ENCODE measurements around the gene HOXD9.

Gene HOXD9

GRCh38 chr2:176087330-176088047, 35.0 kb upstream of the HOXD9 start:
- no peak overlapping the region for H3K27ac ChIP-seq (ENCODE audit: low read depth, low read length)
- H3K9ac ChIP-seq (ENCODE audit: low read length) = no peak overlapping the region
- H3K36me3 ChIP-seq (ENCODE audit: control insufficient read depth, insufficient read depth, low read length) = no peaks in the 10 kb centered on the region
- H3K4me3 ChIP-seq (ENCODE audit: low read depth, low read length) = peak overlapping the region; percentile 54
- peaks cover 41% of the 10 kb centered on the region for H3K4me1 ChIP-seq (ENCODE audit: control insufficient read depth, insufficient read depth, low read length)
- H3K27me3 ChIP-seq (ENCODE audit: control insufficient read depth, insufficient read depth, low read length) = peaks cover 100% of the 10 kb centered on the region
- H3K9me3 ChIP-seq (ENCODE audit: control insufficient read depth, insufficient read depth, low read depth, low read length) = no peaks in the 10 kb centered on the region

GRCh38 chr2:176088048-176088936, 34.2 kb upstream of the HOXD9 start:
- H3K27me3 ChIP-seq (ENCODE audit: control insufficient read depth, insufficient read depth, low read length) = peaks cover 100% of the 10 kb centered on the region
- no peaks in the 10 kb centered on the region for H3K9me3 ChIP-seq (ENCODE audit: control insufficient read depth, insufficient read depth, low read depth, low read length)
- no peaks in the 10 kb centered on the region for H3K36me3 ChIP-seq (ENCODE audit: control insufficient read depth, insufficient read depth, low read length)
- H3K27ac ChIP-seq (ENCODE audit: low read depth, low read length) = no peak overlapping the region
- peak overlapping the region; percentile 54 for H3K4me3 ChIP-seq (ENCODE audit: low read depth, low read length)
- peak overlapping the region; percentile 22 for H3K9ac ChIP-seq (ENCODE audit: low read length)
- H3K4me1 ChIP-seq (ENCODE audit: control insufficient read depth, insufficient read depth, low read length) = peaks cover 36% of the 10 kb centered on the region

GRCh38 chr2:176088937-176089842, 33.3 kb upstream of the HOXD9 start:
- no peak overlapping the region for H3K27ac ChIP-seq (ENCODE audit: low read depth, low read length)
- H3K9ac ChIP-seq (ENCODE audit: low read length) = no peak overlapping the region
- H3K4me3 ChIP-seq (ENCODE audit: low read depth, low read length) = no peak overlapping the region; the same call in 1 of the 2 replicates
- peaks cover 100% of the 10 kb centered on the region for H3K27me3 ChIP-seq (ENCODE audit: control insufficient read depth, insufficient read depth, low read length)
- H3K4me1 ChIP-seq (ENCODE audit: control insufficient read depth, insufficient read depth, low read length) = peaks cover 35% of the 10 kb centered on the region
- H3K9me3 ChIP-seq (ENCODE audit: control insufficient read depth, insufficient read depth, low read depth, low read length) = no peaks in the 10 kb centered on the region
- H3K36me3 ChIP-seq (ENCODE audit: control insufficient read depth, insufficient read depth, low read length) = no peaks in the 10 kb centered on the region

GRCh38 chr2:176089843-176090395, 32.6 kb upstream of the HOXD9 start:
- H3K36me3 ChIP-seq (ENCODE audit: control insufficient read depth, insufficient read depth, low read length) = no peaks in the 10 kb centered on the region
- peaks cover 31% of the 10 kb centered on the region for H3K4me1 ChIP-seq (ENCODE audit: control insufficient read depth, insufficient read depth, low read length)
- H3K9me3 ChIP-seq (ENCODE audit: control insufficient read depth, insufficient read depth, low read depth, low read length) = no peaks in the 10 kb centered on the region
- H3K9ac ChIP-seq (ENCODE audit: low read length) = no peak overlapping the region
- H3K4me3 ChIP-seq (ENCODE audit: low read depth, low read length) = no peak overlapping the region
- H3K27me3 ChIP-seq (ENCODE audit: control insufficient read depth, insufficient read depth, low read length) = peaks cover 100% of the 10 kb centered on the region
- no peak overlapping the region for H3K27ac ChIP-seq (ENCODE audit: low read depth, low read length)

DNA sequence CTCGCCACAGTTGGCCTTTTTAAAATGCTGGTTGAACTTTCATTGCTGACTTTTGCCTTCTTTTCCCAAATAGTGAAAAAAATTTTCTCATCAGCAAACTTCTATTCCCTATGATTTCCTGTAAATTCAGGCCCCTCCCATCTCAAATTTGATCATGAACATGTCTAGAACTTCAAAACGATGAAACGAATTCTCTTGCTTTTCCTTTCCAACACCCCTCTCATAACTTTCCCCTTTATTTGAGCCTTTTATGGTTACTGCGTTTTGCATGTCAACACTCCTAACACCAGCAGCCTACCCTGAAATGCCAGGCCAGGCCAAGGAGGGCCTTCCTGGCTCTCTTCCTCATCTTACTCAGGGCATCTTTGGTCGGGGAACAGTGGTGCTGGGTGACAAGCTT, 31.7 kb upstream of the HOXD9 start:
- no peaks in the 10 kb centered on the region for H3K9me3 ChIP-seq (ENCODE audit: control insufficient read depth, insufficient read depth, low read depth, low read length)
- H3K27ac ChIP-seq (ENCODE audit: low read depth, low read length) = no peak overlapping the region
- no peak overlapping the region for H3K4me3 ChIP-seq (ENCODE audit: low read depth, low read length)
- no peak overlapping the region for H3K9ac ChIP-seq (ENCODE audit: low read length)
- H3K27me3 ChIP-seq (ENCODE audit: control insufficient read depth, insufficient read depth, low read length) = peaks cover 100% of the 10 kb centered on the region
- H3K36me3 ChIP-seq (ENCODE audit: control insufficient read depth, insufficient read depth, low read length) = no peaks in the 10 kb centered on the region
- H3K4me1 ChIP-seq (ENCODE audit: control insufficient read depth, insufficient read depth, low read length) = peaks cover 25% of the 10 kb centered on the region

- Histone ChIP-seq H3K4me1 (ENCODE audit: control insufficient read depth, insufficient read depth, low read length) (peaks cover 27% of the 10 kb centered on the region), H3K9me3 (ENCODE audit: control insufficient read depth, insufficient read depth, low read depth, low read length) (no peaks in the 10 kb centered on the region), H3K27ac (ENCODE audit: low read depth, low read length) (no peak overlapping the region), H3K4me3 (ENCODE audit: low read depth, low read length) (peak overlapping the region; percentile 42), H3K27me3 (ENCODE audit: control insufficient read depth, insufficient read depth, low read length) (peaks cover 100% of the 10 kb centered on the region), H3K36me3 (ENCODE audit: control insufficient read depth, insufficient read depth, low read length) (no peaks in the 10 kb centered on the region), H3K9ac (ENCODE audit: low read length) (no peak overlapping the region)
These were observed 30.9 kb upstream of the HOXD9 start for GRCh38 chr2:176091329-176092258.

- no peaks in the 10 kb centered on the region for H3K36me3 ChIP-seq (ENCODE audit: control insufficient read depth, insufficient read depth, low read length)
- no peak within 1 kb of the TSS for H3K9ac ChIP-seq (ENCODE audit: low read length)
- H3K4me3 ChIP-seq (ENCODE audit: low read depth, low read length) = peak within 1 kb of the TSS; percentile 48
- H3K9me3 ChIP-seq (ENCODE audit: control insufficient read depth, insufficient read depth, low read depth, low read length) = no peaks in the 10 kb centered on the region
- peaks cover 100% of the 10 kb centered on the region for H3K27me3 ChIP-seq (ENCODE audit: control insufficient read depth, insufficient read depth, low read length)
- no peak within 1 kb of the TSS for H3K27ac ChIP-seq (ENCODE audit: low read depth, low read length)
- H3K4me1 ChIP-seq (ENCODE audit: control insufficient read depth, insufficient read depth, low read length) = peaks cover 30% of the 10 kb centered on the region
These were observed 30.0 kb upstream of the HOXD9 start, which contains the start of gene HOXD13 for GRCh38 chr2:176092270-176093144. HOXD13 (plus strand) TSS chr2:176092721; CDS start chr2:176092891, 170 bp downstream.

- no peaks in the 10 kb centered on the region for H3K9me3 ChIP-seq (ENCODE audit: control insufficient read depth, insufficient read depth, low read depth, low read length)
- H3K27ac ChIP-seq (ENCODE audit: low read depth, low read length) = no peak overlapping the region
- H3K27me3 ChIP-seq (ENCODE audit: control insufficient read depth, insufficient read depth, low read length) = peaks cover 100% of the 10 kb centered on the region
- peaks cover 35% of the 10 kb centered on the region for H3K4me1 ChIP-seq (ENCODE audit: control insufficient read depth, insufficient read depth, low read length)
- H3K9ac ChIP-seq (ENCODE audit: low read length) = no peak overlapping the region
- H3K36me3 ChIP-seq (ENCODE audit: control insufficient read depth, insufficient read depth, low read length) = no peaks in the 10 kb centered on the region
- peak overlapping the region; percentile 48 for H3K4me3 ChIP-seq (ENCODE audit: low read depth, low read length)
These were observed 29.2 kb upstream of the HOXD9 start for GRCh38 chr2:176093145-176093897.

- no peaks in the 10 kb centered on the region for H3K9me3 ChIP-seq (ENCODE audit: control insufficient read depth, insufficient read depth, low read depth, low read length)
- H3K9ac ChIP-seq (ENCODE audit: low read length) = no peak overlapping the region
- no peaks in the 10 kb centered on the region for H3K36me3 ChIP-seq (ENCODE audit: control insufficient read depth, insufficient read depth, low read length)
- H3K27ac ChIP-seq (ENCODE audit: low read depth, low read length) = no peak overlapping the region
- peak overlapping the region; percentile 48 for H3K4me3 ChIP-seq (ENCODE audit: low read depth, low read length)
- peaks cover 36% of the 10 kb centered on the region for H3K4me1 ChIP-seq (ENCODE audit: control insufficient read depth, insufficient read depth, low read length)
- peaks cover 100% of the 10 kb centered on the region for H3K27me3 ChIP-seq (ENCODE audit: control insufficient read depth, insufficient read depth, low read length)
These were observed 28.6 kb upstream of the HOXD9 start for GRCh38 chr2:176093898-176094249.

Measured in HUES6 (cell line).